GM12878 (cell line): ENCODE data around the gene ZBTB6. TPM values are rescaled to one million over a fixed set of nuclear protein-coding genes. Genes with fewer than 3 reads are reported as not detected.

Experiments used
- BACH1 ChIP-seq: fragments of 450-650 bp; IDR thresholded peaks from 2 replicates; pipeline ENCODE4 v1.6.1; 2017; ENCODE audit warnings: mild to moderate bottlenecking, borderline replicate concordance
- CBX3 ChIP-seq: fragments of 200-600 bp; sonication (generic); IDR thresholded peaks from 2 replicates; pipeline ENCODE4 v1.6.1; 2016; ENCODE audit warnings: low read depth, borderline replicate concordance
- CHD2 ChIP-seq: IDR thresholded peaks from 2 replicates; pipeline ENCODE4 v1.6.1; 2011; ENCODE audit warnings: low read depth, low read length, improper control_type of control experiment, borderline replicate concordance
- E2F4 ChIP-seq: IDR thresholded peaks from 2 replicates; pipeline ENCODE4 v1.6.1; 2012; ENCODE audit warnings: low read depth, low read length, improper control_type of control experiment
- E4F1 ChIP-seq: fragments of 450-650 bp; IDR thresholded peaks from 2 replicates; pipeline ENCODE4 v1.6.1; 2018; ENCODE audit warnings: borderline replicate concordance, mild to moderate bottlenecking; ENCODE audit not compliant: partially characterized antibody
- EED ChIP-seq: sonication (generic); IDR thresholded peaks from 2 replicates; pipeline ENCODE4 v1.6.1; 2016; ENCODE audit warnings: antibody characterized with exemption, low read depth
- ELK1 ChIP-seq: IDR thresholded peaks from 2 replicates; pipeline ENCODE4 v1.6.1; 2012; ENCODE audit warnings: low read depth, low read length, improper control_type of control experiment
- GATAD2B ChIP-seq: fragments of 450-650 bp; conservative IDR thresholded peaks from 2 replicates; pipeline ENCODE4 v1.6.1; 2017; ENCODE audit warnings: low read depth, mild to moderate bottlenecking, moderate library complexity
- IKZF2 ChIP-seq, 2 experiments: fragments of 450-650 bp; IDR thresholded peaks; 2 replicates each; pipeline ENCODE4 v1.6.1; 2017; ENCODE audit warnings: mild to moderate bottlenecking in 2 of 2, moderate library complexity in 2 of 2
- JUND ChIP-seq: IDR thresholded peaks from 2 replicates; pipeline ENCODE4 v1.6.1; 2012; ENCODE audit warnings: low read depth, mild to moderate bottlenecking, low read length, improper control_type of control experiment, moderate library complexity
- MYB ChIP-seq: fragments of 150-350 bp; IDR thresholded peaks from 2 replicates; pipeline ENCODE4 v1.6.1; 2014; ENCODE audit warnings: mild to moderate bottlenecking, low read depth, low read length, borderline replicate concordance
- NFXL1 ChIP-seq: fragments of 450-650 bp; IDR thresholded peaks from 2 replicates; pipeline ENCODE4 v1.6.1; 2017; ENCODE audit warnings: antibody characterized with exemption, mild to moderate bottlenecking, borderline replicate concordance
- NKRF ChIP-seq: fragments of 450-650 bp; conservative IDR thresholded peaks from 2 replicates; pipeline ENCODE4 v1.6.1; 2017; ENCODE audit warnings: mild to moderate bottlenecking, moderate library complexity
- POU2F2 ChIP-seq: IDR thresholded peaks from 3 replicates; pipeline ENCODE4 v1.6.1; 2011; ENCODE audit warnings: low read depth, mild to moderate bottlenecking, low read length, borderline replicate concordance
- SIN3A ChIP-seq: IDR thresholded peaks from 2 replicates; pipeline ENCODE4 v1.6.1; 2012; ENCODE audit warnings: low read depth, low read length, improper control_type of control experiment
- SMAD5 ChIP-seq: IDR thresholded peaks from 2 replicates; pipeline ENCODE4 v1.6.1; 2016; ENCODE audit warnings: antibody characterized with exemption, low read depth
- SMARCA5 ChIP-seq: fragments of 450-650 bp; IDR thresholded peaks from 2 replicates; pipeline ENCODE4 v1.6.1; 2017; ENCODE audit warnings: mild to moderate bottlenecking
- STAT1 ChIP-seq: fragments of 450-650 bp; conservative IDR thresholded peaks from 2 replicates; pipeline ENCODE4 v1.6.1; 2014; ENCODE audit warnings: antibody characterized with exemption, mild to moderate bottlenecking
- ZNF592 ChIP-seq: fragments of 450-650 bp; IDR thresholded peaks from 2 replicates; pipeline ENCODE4 v1.6.1; 2017; ENCODE audit warnings: mild to moderate bottlenecking, moderate library complexity
- polyA plus RNA-seq, 11 experiments: library from polyadenylated mRNA; depleted of rRNA in 4 of 11; unstranded in 6 of 11; stranded (reverse) in 5 of 11; fragments of >200 nt; fragmentation: Nextera tagmentation in 4 of 11; fragmentation: Illumina TruSeq in 1 of 11; extraction: Ambion mirVana in 4 of 11; extraction: Trizol in 1 of 11; gene quantifications; 1 replicate in 1 of 11; 2 replicates in 10 of 11; pipeline versions ENCODE4 v1.2.1 to v1.2.3, GENCODE V29; 2011 to 2016; ENCODE audit warnings: inconsistent platforms in 2 of 11, missing spikeins in 2 of 11, low read depth in 1 of 11
- total RNA-seq, 4 experiments: library from RNA; depleted of rRNA in 3 of 4; stranded (reverse); fragments of >200 nt in 3 of 4; fragmentation: Illumina TruSeq in 1 of 4; extraction: Trizol in 1 of 4; gene quantifications; 2 replicates each; pipeline versions ENCODE4 v1.2.1 to v1.2.3, GENCODE V29; 2013 to 2021

Gene ZBTB6
- total and polyA plus RNA-seq, 10 of the 15 experiments (the other 5 are each of a cell fraction or from before 2014, with no cell fraction given), result 1.7 to 11.5 (median 7.0) TPM

- no peak for TF ChIP-seq E2F4
- TF ChIP-seq IKZF2 (IDR thresholded peaks at IDR 0.05), result peak in 1 of 2 experiments; percentile 52
- TF ChIP-seq STAT1, result 0 out of 2 replicates have a peak, but pooled peaks have one; percentile 47
- no peak for TF ChIP-seq BACH1
- no peak for TF ChIP-seq SMARCA5
- peak; percentile 85; the same call in 1 of the 2 replicates for TF ChIP-seq GATAD2B
- peak; percentile 39 for TF ChIP-seq NKRF
- 0 out of 2 replicates have a peak, but pooled peaks have one; percentile 56 for TF ChIP-seq SIN3A
- no peak for TF ChIP-seq E4F1
- no peak for TF ChIP-seq MYB
- no peak for TF ChIP-seq ELK1
- no peak for TF ChIP-seq NFXL1
- peak; percentile 9; the same call in 1 of the 3 replicates for TF ChIP-seq POU2F2
- no peak for TF ChIP-seq ZNF592
- peak; percentile 41 for TF ChIP-seq EED
- peak; percentile 91; the same call in 1 of the 2 replicates for TF ChIP-seq CHD2
- peak; percentile 87; the same call in 1 of the 2 replicates for TF ChIP-seq SMAD5
- TF ChIP-seq JUND, result no peak
- TF ChIP-seq CBX3, result no peak
These were observed at the start of gene ZBTB6 (continued) for GRCh38 chr9:122912964-122913673.
